Neural cell (in vitro differentiated cells): ENCODE results near the gene TBC1D25. TPM values are rescaled to one million over a fixed set of nuclear protein-coding genes. Genes with fewer than 3 reads are reported as not detected.
"Not testable (repeated sequence)": the region's sequence is repeated elsewhere in the genome, so short reads cannot be mapped to it uniquely, and the experiment has no call there.

Experiments
- H2AFZ ChIP-seq: fragments of 200-600, 300-800 bp; sonication (generic), shearing (Covaris generic); 2 replicates; pipeline ENCODE4 v1.6.0; 2014; ENCODE audit warnings: low read depth, mild to moderate bottlenecking, antibody characterized with exemption, low read length, moderate library complexity
- H3F3A ChIP-seq: fragments of 200-600 bp; shearing (Covaris generic); 2 replicates; pipeline ENCODE4 v1.6.1; 2016; ENCODE audit warnings: mild to moderate bottlenecking, moderate library complexity, mixed read lengths, antibody characterized with exemption, low read length; ENCODE audit not compliant: insufficient read depth, poor library complexity, severe bottlenecking
- H3K27ac ChIP-seq: fragments of 200-600, 300-800 bp; sonication (generic), shearing (Covaris generic); 2 replicates; pipeline ENCODE4 v1.5.1; 2014; ENCODE audit warnings: mild to moderate bottlenecking, low read length, moderate library complexity
- H3K27me3 ChIP-seq: fragments of 300-800, 200-600 bp; sonication (generic), shearing (Covaris generic); 2 replicates; pipeline ENCODE4 v1.6.0; 2014; ENCODE audit warnings: mild to moderate bottlenecking, low read depth, low read length, moderate library complexity; ENCODE audit not compliant: insufficient read depth
- H3K36me3 ChIP-seq: fragments of 300-800, 200-600 bp; sonication (generic), shearing (Covaris generic); 2 replicates; pipeline ENCODE4 v1.5.1; 2014; ENCODE audit warnings: mild to moderate bottlenecking, antibody characterized with exemption, low read length, moderate library complexity; ENCODE audit not compliant: insufficient read depth
- H3K4me2 ChIP-seq: fragments of 300-800, 200-600 bp; sonication (generic), shearing (Covaris generic); 2 replicates; pipeline ENCODE4 v1.6.0; 2014; ENCODE audit warnings: mild to moderate bottlenecking, low read length
- H3K4me3 ChIP-seq: fragments of 300-800, 200-600 bp; sonication (generic), shearing (Covaris generic); 2 replicates; pipeline ENCODE4 v1.5.1; 2014; ENCODE audit warnings: mild to moderate bottlenecking, low read length, moderate library complexity
- H3K79me2 ChIP-seq: fragments of 200-600 bp; shearing (Covaris generic); replicated peaks from 2 replicates; pipeline ENCODE4 v1.6.0; 2014; ENCODE audit warnings: mild to moderate bottlenecking, low read length, moderate library complexity; ENCODE audit not compliant: insufficient read depth
- H3K9ac ChIP-seq: fragments of 300-800, 200-600 bp; sonication (generic), shearing (Covaris generic); 2 replicates; pipeline ENCODE4 v1.6.1; 2016; ENCODE audit warnings: mild to moderate bottlenecking, low read length, mixed read lengths
- H3K9me2 ChIP-seq: fragments of 200-600 bp; shearing (Covaris generic); 2 replicates; pipeline ENCODE4 v1.6.1; 2016; ENCODE audit warnings: mild to moderate bottlenecking, low read length, mixed read lengths; ENCODE audit not compliant: insufficient read depth
- H3K9me3 ChIP-seq: fragments of 200-600, 300-800 bp; sonication (generic), shearing (Covaris generic); 2 replicates; pipeline ENCODE4 v1.6.1; 2016; ENCODE audit warnings: mild to moderate bottlenecking, mixed run types, low read length, moderate library complexity, mixed read lengths
- H4K20me1 ChIP-seq: fragments of 200-600 bp; shearing (Covaris generic); 2 replicates; pipeline ENCODE4 v1.6.1; 2016; ENCODE audit warnings: mild to moderate bottlenecking, mixed run types; ENCODE audit not compliant: insufficient read depth
- CTCF ChIP-seq: fragments of 450-650 bp; IDR thresholded peaks from 2 replicates; pipeline ENCODE4 v1.5.1; 2014; ENCODE audit warnings: antibody characterized with exemption, mild to moderate bottlenecking, moderate library complexity; ENCODE audit not compliant: poor library complexity, severe bottlenecking
- EP300 ChIP-seq: fragments of 450-650 bp; conservative IDR thresholded peaks from 2 replicates; pipeline ENCODE4 v1.6.1; 2014; ENCODE audit warnings: antibody characterized with exemption, mild to moderate bottlenecking, moderate library complexity; ENCODE audit not compliant: poor library complexity, severe bottlenecking
- EZH2 ChIP-seq: fragments of 200-600, 300-800 bp; shearing (Covaris generic), sonication (generic); IDR thresholded peaks from 2 replicates; pipeline ENCODE4 v1.6.1; 2014; ENCODE audit warnings: antibody characterized with exemption, low read length, borderline replicate concordance, mild to moderate bottlenecking; ENCODE audit not compliant: insufficient read depth, poor library complexity, severe bottlenecking
- MXI1 ChIP-seq: fragments of 450-650 bp; conservative IDR thresholded peaks from 2 replicates; pipeline ENCODE4 v1.6.1; 2014; ENCODE audit warnings: antibody characterized with exemption, mild to moderate bottlenecking; ENCODE audit not compliant: poor library complexity, severe bottlenecking
- POLR2AphosphoS5 ChIP-seq: IDR thresholded peaks from 2 replicates; pipeline ENCODE4 v1.6.1; 2012
- RAD21 ChIP-seq: fragments of 450-650 bp; conservative IDR thresholded peaks from 2 replicates; pipeline ENCODE4 v1.6.1; 2014; ENCODE audit warnings: antibody characterized with exemption, mild to moderate bottlenecking, moderate library complexity
- SMC3 ChIP-seq: fragments of 450-650 bp; conservative IDR thresholded peaks from 2 replicates; pipeline ENCODE4 v1.6.1; 2014; ENCODE audit warnings: antibody characterized with exemption, mild to moderate bottlenecking, moderate library complexity; ENCODE audit not compliant: poor library complexity
- TAF1 ChIP-seq: IDR thresholded peaks from 2 replicates; pipeline ENCODE4 v1.6.1; 2012; ENCODE audit warnings: low read depth
- polyA plus RNA-seq: library from polyadenylated mRNA; depleted of rRNA; stranded (reverse); fragments of >200 nt; gene quantifications from 2 replicates; pipeline ENCODE4 v1.2.3, GENCODE V29; 2014
- TF ChIP-seq, protein P1 (sequence below): IDR thresholded peaks from 2 replicates; pipeline ENCODE4 v1.6.1; 2012; ENCODE audit warnings: borderline replicate concordance

Gene TBC1D25
- polyA plus RNA-seq, 1 donor from 2014 or later, result 4.5 TPM

DNA sequence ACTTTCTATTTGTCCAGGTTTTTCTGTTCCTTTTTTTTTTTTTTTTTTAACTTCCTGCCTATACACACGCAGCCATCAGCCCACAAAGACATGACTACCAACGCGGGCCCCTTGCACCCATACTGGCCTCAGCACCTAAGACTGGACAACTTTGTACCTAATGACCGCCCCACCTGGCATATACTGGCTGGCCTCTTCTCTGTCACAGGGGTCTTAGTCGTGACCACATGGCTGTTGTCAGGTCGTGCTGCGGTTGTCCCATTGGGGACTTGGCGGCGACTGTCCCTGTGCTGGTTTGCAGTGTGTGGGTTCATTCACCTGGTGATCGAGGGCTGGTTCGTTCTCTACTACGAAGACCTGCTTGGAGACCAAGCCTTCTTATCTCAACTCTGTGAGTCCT, 15.8 kb upstream of the TBC1D25 start:
- no peaks in the 10 kb centered on the region for H4K20me1 ChIP-seq
- H3K27me3 ChIP-seq, result no peaks in the 10 kb centered on the region
- H3K79me2 ChIP-seq, result peaks cover 6% of the 10 kb centered on the region
- H3K4me3 ChIP-seq, result no peak overlapping the region
- no peak overlapping the region for H3K9ac ChIP-seq
- TF ChIP-seq EP300, result no peak
- no peak for TF ChIP-seq EZH2
- TF ChIP-seq, protein P1, sequence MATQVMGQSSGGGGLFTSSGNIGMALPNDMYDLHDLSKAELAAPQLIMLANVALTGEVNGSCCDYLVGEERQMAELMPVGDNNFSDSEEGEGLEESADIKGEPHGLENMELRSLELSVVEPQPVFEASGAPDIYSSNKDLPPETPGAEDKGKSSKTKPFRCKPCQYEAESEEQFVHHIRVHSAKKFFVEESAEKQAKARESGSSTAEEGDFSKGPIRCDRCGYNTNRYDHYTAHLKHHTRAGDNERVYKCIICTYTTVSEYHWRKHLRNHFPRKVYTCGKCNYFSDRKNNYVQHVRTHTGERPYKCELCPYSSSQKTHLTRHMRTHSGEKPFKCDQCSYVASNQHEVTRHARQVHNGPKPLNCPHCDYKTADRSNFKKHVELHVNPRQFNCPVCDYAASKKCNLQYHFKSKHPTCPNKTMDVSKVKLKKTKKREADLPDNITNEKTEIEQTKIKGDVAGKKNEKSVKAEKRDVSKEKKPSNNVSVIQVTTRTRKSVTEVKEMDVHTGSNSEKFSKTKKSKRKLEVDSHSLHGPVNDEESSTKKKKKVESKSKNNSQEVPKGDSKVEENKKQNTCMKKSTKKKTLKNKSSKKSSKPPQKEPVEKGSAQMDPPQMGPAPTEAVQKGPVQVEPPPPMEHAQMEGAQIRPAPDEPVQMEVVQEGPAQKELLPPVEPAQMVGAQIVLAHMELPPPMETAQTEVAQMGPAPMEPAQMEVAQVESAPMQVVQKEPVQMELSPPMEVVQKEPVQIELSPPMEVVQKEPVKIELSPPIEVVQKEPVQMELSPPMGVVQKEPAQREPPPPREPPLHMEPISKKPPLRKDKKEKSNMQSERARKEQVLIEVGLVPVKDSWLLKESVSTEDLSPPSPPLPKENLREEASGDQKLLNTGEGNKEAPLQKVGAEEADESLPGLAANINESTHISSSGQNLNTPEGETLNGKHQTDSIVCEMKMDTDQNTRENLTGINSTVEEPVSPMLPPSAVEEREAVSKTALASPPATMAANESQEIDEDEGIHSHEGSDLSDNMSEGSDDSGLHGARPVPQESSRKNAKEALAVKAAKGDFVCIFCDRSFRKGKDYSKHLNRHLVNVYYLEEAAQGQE, result no peak
- no peak for TF ChIP-seq RAD21
- no peak for TF ChIP-seq MXI1
- no peak for TF ChIP-seq CTCF
- no peak for TF ChIP-seq TAF1
- no peak for TF ChIP-seq POLR2AphosphoS5
- no peak for TF ChIP-seq SMC3
- H3K4me2 ChIP-seq, result no peak overlapping the region
- no peaks in the 10 kb centered on the region for H3F3A ChIP-seq
- H3K9me3 ChIP-seq, result no peaks in the 10 kb centered on the region
- H3K36me3 ChIP-seq, result no peaks in the 10 kb centered on the region
- H3K27ac ChIP-seq, result no peak overlapping the region
- no peak overlapping the region for H2AFZ ChIP-seq
- H3K9me2 ChIP-seq, result no peaks in the 10 kb centered on the region

DNA sequence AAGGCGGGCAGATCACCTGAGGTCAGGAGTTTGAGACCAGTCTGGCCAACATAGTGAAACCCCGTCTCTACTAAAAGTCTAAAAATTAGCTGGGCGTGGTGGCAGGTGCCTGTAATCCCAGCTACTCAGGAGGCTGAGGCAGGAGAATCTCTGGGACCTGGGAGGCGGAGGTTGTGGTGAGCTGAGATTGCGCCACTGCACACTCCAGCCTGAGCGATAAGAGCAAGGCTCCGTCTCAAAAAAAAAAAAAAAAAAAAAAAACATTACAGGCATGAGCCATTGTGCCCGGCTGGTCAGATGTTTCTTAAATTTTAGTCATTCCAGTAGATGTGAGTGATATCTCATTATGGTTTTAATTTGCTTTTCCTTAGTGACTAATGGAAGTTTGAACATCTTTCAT, 13.7 kb upstream of the TBC1D25 start:
- not testable (repeated sequence) for H3K9ac ChIP-seq, H3K9me3 ChIP-seq

DNA sequence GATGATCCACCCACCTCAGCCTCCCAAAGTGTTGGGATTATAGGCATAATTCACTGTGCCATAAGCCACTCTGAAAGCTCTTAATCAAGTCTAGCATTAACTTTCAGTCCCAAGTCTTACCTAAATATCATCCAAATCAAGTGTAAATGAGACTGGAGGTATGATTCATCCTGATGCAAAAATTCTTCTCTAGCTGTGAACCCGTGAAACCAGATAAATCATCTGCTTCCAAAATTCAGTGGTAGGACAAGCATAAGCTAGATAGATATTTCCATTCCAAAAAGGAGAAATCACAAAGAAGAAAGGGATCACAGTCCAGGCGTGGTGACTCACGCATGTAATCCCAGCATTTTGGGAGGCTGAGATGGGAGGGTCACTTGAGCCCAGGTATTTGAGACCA, 8.8 kb upstream of the TBC1D25 start:
- H4K20me1 ChIP-seq, result no peaks in the 10 kb centered on the region
- no peaks in the 10 kb centered on the region for H3K9me3 ChIP-seq
- H3K27ac ChIP-seq, result no peak overlapping the region
- no peaks in the 10 kb centered on the region for H3F3A ChIP-seq
- no peaks in the 10 kb centered on the region for H3K36me3 ChIP-seq
- no peaks in the 10 kb centered on the region for H3K27me3 ChIP-seq
- no peaks in the 10 kb centered on the region for H3K79me2 ChIP-seq
- TF ChIP-seq, protein P1, result no peak
- TF ChIP-seq POLR2AphosphoS5 (no peak), CTCF (no peak), EP300 (no peak), EZH2 (no peak), TAF1 (no peak), MXI1 (no peak), SMC3 (no peak), RAD21 (no peak)
- no peak overlapping the region for H3K9ac ChIP-seq
- no peaks in the 10 kb centered on the region for H3K9me2 ChIP-seq
- H2AFZ ChIP-seq, result no peak overlapping the region
- H3K4me3 ChIP-seq, result no peak overlapping the region
- no peak overlapping the region for H3K4me2 ChIP-seq

More for the DNA sequence above, 13.7 kb upstream of the TBC1D25 start:
- not testable (repeated sequence) for H3F3A ChIP-seq, H3K9me2 ChIP-seq, H3K27ac ChIP-seq, H4K20me1 ChIP-seq, H3K79me2 ChIP-seq, H2AFZ ChIP-seq, H3K4me2 ChIP-seq, H3K27me3 ChIP-seq, H3K4me3 ChIP-seq, H3K36me3 ChIP-seq
